A549 (cell line): ENCODE measurements around the gene HPCA.

ENCODE experiments used
- CEBPB ChIP-seq, 2 experiments: fragments of >200 bp in 1 of 2; sonication (Bioruptor Twin) in 1 of 2; formaldehyde crosslinking in 1 of 2; IDR thresholded peaks; 2 replicates each; pipeline ENCODE4 v1.6.1; 2012 to 2016
- EP300 ChIP-seq, 2 experiments: fragments of >200 bp; sonication (Bioruptor Twin); formaldehyde crosslinking; IDR thresholded peaks; 2 replicates in 1 of 2; 3 replicates in 1 of 2; pipeline ENCODE4 v1.6.1; 2016 to 2017
- FOSL2 ChIP-seq, 2 experiments: fragments of 450-650 bp in 1 of 2; fragments of >200 bp in 1 of 2; sonication (Bioruptor Twin) in 1 of 2; formaldehyde crosslinking; IDR thresholded peaks; 2 replicates each; pipeline versions ENCODE4 v1.5.0 to v1.6.1; 2016 to 2020; ENCODE audit warnings: mild to moderate bottlenecking in 1 of 2, moderate library complexity in 1 of 2
- JUNB ChIP-seq: fragments of >200 bp; sonication (Bioruptor Twin); formaldehyde crosslinking; IDR thresholded peaks from 2 replicates; pipeline ENCODE4 v1.6.1; 2016
- MYC ChIP-seq: IDR thresholded peaks from 2 replicates; pipeline ENCODE4 v1.6.1; 2012; ENCODE audit warnings: mild to moderate bottlenecking, inconsistent platforms, low read length, improper control_type of control experiment, borderline replicate concordance
- SREBF2 ChIP-seq: fragments of 450-650 bp; IDR thresholded peaks from 2 replicates; pipeline ENCODE4 v1.6.1; 2014; ENCODE audit warnings: mild to moderate bottlenecking, moderate library complexity

GRCh38 chr1:32900371-32900955, 14.2 kb downstream of the HPCA start:
- TF ChIP-seq EP300 (IDR thresholded peaks at IDR 0.05) (no peak), MYC (no peak), CEBPB (IDR thresholded peaks at IDR 0.05) (no peak), SREBF2 (no peak), JUNB (no peak), FOSL2 (IDR thresholded peaks at IDR 0.05) (no peak), FOSL2 (CRISPR knock-in tag; IDR thresholded peaks at IDR 0.05) (no peak)
